Peyer's patch (tissue), 4 donors: ENCODE results near the gene ATXN1.

Source experiments
- POLR2A ChIP-seq, 2 donors: fragments of 450-650 bp; IDR thresholded peaks; one replicate each; pipeline ENCODE4 v1.5.1; 2017; ENCODE audit warnings: antibody characterized with exemption in 2 of 2, mild to moderate bottlenecking in 2 of 2, moderate library complexity in 2 of 2
- TF ChIP-seq, protein P1 (sequence below), 6 experiments: fragments of 450-650 bp in 4 of 6; fragments of 200-600 bp in 2 of 6; sonication (generic) in 1 of 6; IDR thresholded peaks; one replicate each; pipeline ENCODE4 v1.5.1; 2017 to 2019; ENCODE audit warnings: antibody characterized with exemption in 6 of 6, mild to moderate bottlenecking in 3 of 6, moderate library complexity in 1 of 6

DNA sequence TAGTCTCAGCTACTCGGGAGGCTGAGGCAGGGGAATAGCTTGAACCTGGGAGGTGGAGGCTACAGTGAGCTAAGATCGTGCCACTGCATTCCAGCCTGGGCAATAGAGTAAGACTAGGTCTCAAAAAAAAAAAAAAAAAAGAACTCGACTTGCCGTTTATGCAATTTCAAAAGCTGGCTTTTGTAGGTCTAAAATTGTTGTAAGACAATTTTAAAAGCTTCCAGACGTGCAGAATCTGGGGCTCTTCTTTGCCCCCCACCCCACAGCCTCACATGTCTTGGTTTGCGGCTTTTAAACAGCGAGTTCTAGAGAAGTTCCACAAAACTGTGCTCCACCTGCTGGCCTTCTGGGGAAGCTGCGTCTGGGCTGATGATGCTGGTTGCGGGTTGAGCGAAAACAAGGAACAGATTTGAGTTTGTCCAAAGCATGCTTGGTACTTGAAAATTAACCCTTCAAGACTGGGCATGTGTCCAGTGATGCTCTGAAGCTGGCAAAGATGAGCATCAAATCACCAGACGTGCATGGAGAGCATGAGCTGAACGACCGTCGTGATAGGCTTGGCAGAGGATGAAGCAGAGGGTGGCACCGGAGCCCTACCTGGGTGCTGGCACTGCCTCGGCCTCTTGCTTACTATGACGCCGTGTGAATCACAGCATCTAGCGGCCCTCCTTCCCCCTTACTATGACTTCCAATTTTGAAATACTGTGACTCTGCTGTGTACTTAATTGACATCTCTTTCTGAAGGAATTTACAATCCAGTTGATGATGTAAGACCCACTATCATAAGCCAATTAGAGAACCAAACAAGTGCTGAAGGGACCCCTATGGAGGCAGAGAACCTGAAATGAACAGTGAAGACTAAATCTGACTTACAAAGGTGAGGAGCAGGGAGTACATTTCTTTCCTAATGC lies 351.5 kb downstream of the ATXN1 start:
- TF ChIP-seq POLR2A (IDR thresholded peaks at IDR 0.05) = no peak
- TF ChIP-seq, protein P1, sequence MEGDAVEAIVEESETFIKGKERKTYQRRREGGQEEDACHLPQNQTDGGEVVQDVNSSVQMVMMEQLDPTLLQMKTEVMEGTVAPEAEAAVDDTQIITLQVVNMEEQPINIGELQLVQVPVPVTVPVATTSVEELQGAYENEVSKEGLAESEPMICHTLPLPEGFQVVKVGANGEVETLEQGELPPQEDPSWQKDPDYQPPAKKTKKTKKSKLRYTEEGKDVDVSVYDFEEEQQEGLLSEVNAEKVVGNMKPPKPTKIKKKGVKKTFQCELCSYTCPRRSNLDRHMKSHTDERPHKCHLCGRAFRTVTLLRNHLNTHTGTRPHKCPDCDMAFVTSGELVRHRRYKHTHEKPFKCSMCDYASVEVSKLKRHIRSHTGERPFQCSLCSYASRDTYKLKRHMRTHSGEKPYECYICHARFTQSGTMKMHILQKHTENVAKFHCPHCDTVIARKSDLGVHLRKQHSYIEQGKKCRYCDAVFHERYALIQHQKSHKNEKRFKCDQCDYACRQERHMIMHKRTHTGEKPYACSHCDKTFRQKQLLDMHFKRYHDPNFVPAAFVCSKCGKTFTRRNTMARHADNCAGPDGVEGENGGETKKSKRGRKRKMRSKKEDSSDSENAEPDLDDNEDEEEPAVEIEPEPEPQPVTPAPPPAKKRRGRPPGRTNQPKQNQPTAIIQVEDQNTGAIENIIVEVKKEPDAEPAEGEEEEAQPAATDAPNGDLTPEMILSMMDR (IDR thresholded peaks at IDR 0.05) = peak; percentile 67 to 79 (median 75)
